Mesenchymal stem cell (in vitro differentiated cells and primary cell): ENCODE measurements around the gene TIMP2.

Source experiments
- DNase-seq: peaks from one replicate; pipeline ENCODE4 v3.0.0-alpha.2; 2013
- H2AFZ ChIP-seq: one replicate; pipeline ENCODE4 v1.6.1; 2013; ENCODE audit warnings: low read depth, mild to moderate bottlenecking, control low read depth, inconsistent platforms, low read length, moderate library complexity
- H2AK5ac ChIP-seq: 2 replicates; pipeline ENCODE4 v1.6.1; 2013; ENCODE audit warnings: low read length, moderate library complexity, mild to moderate bottlenecking, inconsistent platforms; ENCODE audit not compliant: severe bottlenecking
- H2BK120ac ChIP-seq: one replicate; pipeline ENCODE4 v1.6.1; 2013; ENCODE audit warnings: low read depth, mild to moderate bottlenecking, inconsistent platforms, low read length, moderate library complexity
- H2BK12ac ChIP-seq, 2 experiments: one replicate each; pipeline ENCODE4 v1.6.1; 2013; ENCODE audit warnings: inconsistent platforms in 2 of 2, low read length in 2 of 2, mild to moderate bottlenecking in 2 of 2, moderate library complexity in 2 of 2, control low read depth in 1 of 2
- H2BK15ac ChIP-seq: one replicate; pipeline ENCODE4 v1.6.1; 2013; ENCODE audit warnings: mild to moderate bottlenecking, low read depth, inconsistent platforms; ENCODE audit not compliant: poor library complexity, severe bottlenecking
- H2BK5ac ChIP-seq: 2 replicates; pipeline ENCODE4 v1.6.1; 2013; ENCODE audit warnings: low read depth, mild to moderate bottlenecking, low read length, control low read depth, inconsistent platforms; ENCODE audit not compliant: poor library complexity, severe bottlenecking
- H3K14ac ChIP-seq, 2 experiments: one replicate each; pipeline ENCODE4 v1.6.1; 2013; ENCODE audit warnings: inconsistent platforms in 2 of 2, low read length in 2 of 2, control low read depth in 1 of 2, mild to moderate bottlenecking in 1 of 2, moderate library complexity in 1 of 2
- H3K18ac ChIP-seq, 2 experiments: one replicate each; pipeline ENCODE4 v1.6.1; 2013; ENCODE audit warnings: inconsistent platforms in 2 of 2, low read length in 2 of 2, control low read depth in 1 of 2, low read depth in 1 of 2, mild to moderate bottlenecking in 1 of 2
- H3K23ac ChIP-seq, 2 experiments: one replicate each; pipeline ENCODE4 v1.6.1; 2013; ENCODE audit warnings: inconsistent platforms in 2 of 2, low read length in 2 of 2, mild to moderate bottlenecking in 2 of 2, moderate library complexity in 2 of 2, control low read depth in 1 of 2
- H3K27ac ChIP-seq: 2 replicates; pipeline ENCODE4 v1.5.1; 2013; ENCODE audit warnings: mild to moderate bottlenecking, moderate library complexity, low read length, control low read depth, inconsistent platforms; ENCODE audit not compliant: poor library complexity, severe bottlenecking
- H3K27me3 ChIP-seq, 2 experiments: 2 replicates each; pipeline versions ENCODE4 v1.6.1 to v1.7.0; 2013; ENCODE audit warnings: low read length in 2 of 2, mild to moderate bottlenecking in 2 of 2, moderate library complexity in 2 of 2, control low read depth in 1 of 2, inconsistent platforms in 1 of 2; ENCODE audit not compliant: control insufficient read depth in 1 of 2, insufficient read depth in 1 of 2
- H3K36me3 ChIP-seq, 2 experiments: 2 replicates each; pipeline versions ENCODE4 v1.6.1 to v1.7.0; 2013; ENCODE audit warnings: low read length in 2 of 2, control low read depth in 1 of 2, inconsistent platforms in 1 of 2, low read depth in 1 of 2, mild to moderate bottlenecking in 1 of 2; ENCODE audit not compliant: insufficient read depth in 2 of 2, control insufficient read depth in 1 of 2
- H3K4ac ChIP-seq, 2 experiments: one replicate each; pipeline ENCODE4 v1.6.1; 2013; ENCODE audit warnings: inconsistent platforms in 2 of 2, low read length in 2 of 2, mild to moderate bottlenecking in 2 of 2, moderate library complexity in 2 of 2, control low read depth in 1 of 2, low read depth in 1 of 2
- H3K4me1 ChIP-seq: 2 replicates; pipeline ENCODE4 v1.6.1; 2013; ENCODE audit warnings: low read depth, low read length, control low read depth; ENCODE audit not compliant: control insufficient read depth, insufficient read depth
- H3K4me2 ChIP-seq: 2 replicates; pipeline ENCODE4 v1.6.1; 2013; ENCODE audit warnings: low read length, mild to moderate bottlenecking, inconsistent platforms; ENCODE audit not compliant: poor library complexity, severe bottlenecking
- H3K4me3 ChIP-seq, 2 experiments: 2 replicates each; pipeline versions ENCODE4 v1.5.1 to v1.7.0; 2013; ENCODE audit warnings: low read length in 2 of 2, mild to moderate bottlenecking in 2 of 2, control low read depth in 1 of 2, low read depth in 1 of 2; ENCODE audit not compliant: insufficient read depth in 1 of 2
- H3K79me1 ChIP-seq: replicated peaks from 2 replicates; pipeline ENCODE4 v1.6.1; 2013; ENCODE audit warnings: mild to moderate bottlenecking, control low read depth, low read length, inconsistent platforms; ENCODE audit not compliant: poor library complexity, severe bottlenecking
- H3K9ac ChIP-seq: 2 replicates; pipeline ENCODE4 v1.7.0; 2013; ENCODE audit warnings: mild to moderate bottlenecking, low read length, moderate library complexity
- H3K9me3 ChIP-seq: 2 replicates; pipeline ENCODE4 v1.7.0; 2013; ENCODE audit warnings: mild to moderate bottlenecking, low read length; ENCODE audit not compliant: control insufficient read depth
- H4K8ac ChIP-seq: one replicate; pipeline ENCODE4 v1.6.1; 2013; ENCODE audit warnings: inconsistent platforms, mild to moderate bottlenecking, low read length, moderate library complexity
- H4K91ac ChIP-seq: one replicate; pipeline ENCODE4 v1.6.1; 2013; ENCODE audit warnings: mild to moderate bottlenecking, low read length, inconsistent platforms
- WGBS: methylation state at CpG from one replicate; pipeline ENCODE4 v1.1.7; 2013; ENCODE audit warnings: mixed read lengths; 5-methylcytosine and 5-hydroxymethylcytosine counted together

The TIMP2 gene

GRCh38 chr17:78929908-78930775, 5.0 kb upstream of the TIMP2 start:
- H3K4me3 ChIP-seq = no peak overlapping the region
- H3K27ac ChIP-seq = no peak overlapping the region
- no peak overlapping the region for H2BK15ac ChIP-seq
- no peak overlapping the region for H4K8ac ChIP-seq
- no peak overlapping the region for H2AFZ ChIP-seq
- no peaks in the 10 kb centered on the region for H3K79me1 ChIP-seq
- peak overlapping the region in 1 of 2 experiments; percentile 89 for H2BK12ac ChIP-seq
- peak overlapping the region; percentile 68 for H2AK5ac ChIP-seq
- no peaks in the 10 kb centered on the region for H3K36me3 ChIP-seq
- no peak overlapping the region for H3K9ac ChIP-seq
- peak overlapping the region; percentile 77 for H4K91ac ChIP-seq
- no peak overlapping the region for H3K18ac ChIP-seq
- no peaks in the 10 kb centered on the region for H3K9me3 ChIP-seq
- no peak overlapping the region for H2BK120ac ChIP-seq
- no peak overlapping the region for H3K14ac ChIP-seq
- DNase-seq = no peak
- peak overlapping the region in 1 of 2 experiments; percentile 14 for H3K23ac ChIP-seq
- no peak overlapping the region for H3K4me2 ChIP-seq
- H2BK5ac ChIP-seq = no peak overlapping the region
- peaks cover 36% of the 10 kb centered on the region for H3K4me1 ChIP-seq
- 88% methylated on average over 31 of the region's 31 CpGs for WGBS
- no peak overlapping the region for H3K4ac ChIP-seq
- H3K27me3 ChIP-seq = no peaks in the 10 kb centered on the region

- Histone ChIP-seq H3K14ac (peak overlapping the region in 1 of 2 experiments; percentile 96), H3K9me3 (no peaks in the 10 kb centered on the region), H3K4me1 (peaks cover 32% of the 10 kb centered on the region), H3K4ac (peak overlapping the region; percentile 49 to 66), H4K91ac (peak overlapping the region; percentile 91), H3K27ac (peak overlapping the region; percentile 53), H3K27me3 (no peaks in the 10 kb centered on the region), H3K4me2 (peak overlapping the region; percentile 91), H2BK12ac (peak overlapping the region in 1 of 2 experiments; percentile 95), H3K9ac (peak overlapping the region; percentile 89), H3K23ac (peak overlapping the region in 1 of 2 experiments; percentile 86), H3K79me1 (no peaks in the 10 kb centered on the region), H3K4me3 (peak overlapping the region; percentile 75 to 77), H2BK5ac (peak overlapping the region; percentile 57), H3K18ac (peak overlapping the region; percentile 69 to 91), H2BK15ac (peak overlapping the region; percentile 15), H4K8ac (peak overlapping the region; percentile 63), H2BK120ac (peak overlapping the region; percentile 50), H2AK5ac (peak overlapping the region; percentile 54), H2AFZ (peak overlapping the region; percentile 90), H3K36me3 (peaks cover 6 to 8% of the 10 kb centered on the region in 2 experiments)
- DNase-seq = peak; percentile 55
- whole genome bisulfite sequencing = 37% methylated on average over 33 of the region's 33 CpGs
Measured at GRCh38 chr17:78925662-78926555, 722 bp upstream of the TIMP2 start.

GRCh38 chr17:78924481-78925151, 571 bp downstream of the TIMP2 start:
- peaks cover 7 to 15% of the 10 kb centered on the region in 2 experiments for H3K36me3 ChIP-seq
- H3K79me1 ChIP-seq = no peaks in the 10 kb centered on the region
- H3K27me3 ChIP-seq = no peaks in the 10 kb centered on the region
- peak overlapping the region; percentile 95 for H3K9ac ChIP-seq
- peak overlapping the region; percentile 65 for H3K4me2 ChIP-seq
- H3K4me3 ChIP-seq = peak overlapping the region; percentile 77 to 98
- no peaks in the 10 kb centered on the region for H3K9me3 ChIP-seq
- H2BK12ac ChIP-seq = no peak overlapping the region
- no peak overlapping the region for H3K14ac ChIP-seq
- no peak for DNase-seq
- no peak overlapping the region for H4K8ac ChIP-seq
- H3K27ac ChIP-seq = no peak overlapping the region
- H2AK5ac ChIP-seq = no peak overlapping the region
- no peak overlapping the region for H4K91ac ChIP-seq
- peak overlapping the region in 1 of 2 experiments; percentile 86 for H3K18ac ChIP-seq
- 2% methylated on average over 42 of the region's 64 CpGs for WGBS
- peak overlapping the region in 1 of 2 experiments; percentile 74 for H3K4ac ChIP-seq
- H2BK15ac ChIP-seq = peak overlapping the region; percentile 2
- H2AFZ ChIP-seq = no peak overlapping the region
- peak overlapping the region in 1 of 2 experiments; percentile 32 for H3K23ac ChIP-seq
- peak overlapping the region; percentile 81 for H2BK120ac ChIP-seq
- no peak overlapping the region for H2BK5ac ChIP-seq
- peaks cover 41% of the 10 kb centered on the region for H3K4me1 ChIP-seq
